ENCODE data around the gene MRPL30.

MRPL30 gene

GRCh38 chr2:99242151-99242550 lies 61.2 kb downstream of the MRPL30 start:
- no peak for DNase-seq (ENCODE audit: low spot score)
- TF ChIP-seq CTCF (IDR thresholded peaks at IDR 0.05; ENCODE audit: extremely low read depth, insufficient read depth, missing control alignments) = no peak
- in situ Hi-C loops (cut with MboI; ENCODE audit: low pct_unique_long_range_greater_than_20kb, low sequenced_read_pairs, unreplicated experiment) = no loop called here

All from GM13977 (cell line).